AG04450 (cell line): ENCODE measurements around the gene COPG2. TPM values are rescaled to one million over a fixed set of nuclear protein-coding genes. Genes with fewer than 3 reads are reported as not detected.
"Not testable (repeated sequence)": the region's sequence is repeated elsewhere in the genome, so short reads cannot be mapped to it uniquely, and the experiment has no call there.

ENCODE experiments used
- CTCF ChIA-PET: fragments of 300-600, 350-600 bp; formaldehyde crosslinking; extraction: SDS; loops from one replicate; lab custom pipeline; 2022; ENCODE audit warnings: antibody characterized with exemption, inconsistent platforms; lab: Charles Lee
- POLR2A ChIA-PET: fragments of 350-600 bp; formaldehyde crosslinking; extraction: SDS; loops from one replicate; lab custom pipeline; 2021; ENCODE audit warnings: antibody characterized with exemption, inconsistent platforms; lab: Yijun Ruan, JAX
- DNase-seq: peaks from one replicate; pipeline ENCODE4 v3.0.0-alpha.2; 2011; ENCODE audit warnings: low read depth, low spot score
- H3K27ac ChIP-seq: one replicate; pipeline ENCODE4 v1.5.1; 2012; ENCODE audit warnings: low read depth, low read length, control low read depth
- H3K27me3 ChIP-seq: one replicate; pipeline ENCODE4 v1.6.0; 2012; ENCODE audit warnings: low read length; ENCODE audit not compliant: control insufficient read depth, insufficient read depth
- H3K4me3 ChIP-seq: 2 replicates; pipeline ENCODE4 v1.5.1; 2011; ENCODE audit warnings: mild to moderate bottlenecking, low read depth, low read length, control low read depth
- H3K9me3 ChIP-seq: 2 replicates; pipeline ENCODE4 v1.5.1; 2012; ENCODE audit warnings: low read length; ENCODE audit not compliant: control insufficient read depth, insufficient read depth
- CTCF ChIP-seq: IDR thresholded peaks from 2 replicates; pipeline ENCODE4 v1.5.1; 2011; ENCODE audit warnings: low read depth, low read length, control low read depth, inconsistent platforms
- polyA plus RNA-seq: library from polyadenylated mRNA; depleted of rRNA; stranded (reverse); fragments of >200 nt; gene quantifications from 2 replicates; pipeline ENCODE4 v1.2.3, GENCODE V29; 2011

COPG2 gene
- polyA plus RNA-seq, 1 experiment = 40.6 TPM

- no peak overlapping the region for H3K27ac ChIP-seq
- no peak for TF ChIP-seq CTCF
- H3K4me3 ChIP-seq = no peak overlapping the region
- POLR2A ChIA-PET = no interaction called here
- CTCF ChIA-PET = no interaction called here
- H3K9me3 ChIP-seq = no peaks in the 10 kb centered on the region
- no peaks in the 10 kb centered on the region for H3K27me3 ChIP-seq
- no peak for DNase-seq
These were observed 153.1 kb downstream of the COPG2 start for GRCh38 chr7:130515315-130516040.

- Histone ChIP-seq H3K4me3 (no peak overlapping the region), H3K9me3 (no peaks in the 10 kb centered on the region), H3K27me3 (no peaks in the 10 kb centered on the region), H3K27ac (no peak overlapping the region)
- POLR2A ChIA-PET = no interaction called here
- CTCF ChIA-PET = no interaction called here
- TF ChIP-seq CTCF = no peak
- DNase-seq = no peak
These were observed 155.1 kb downstream of the COPG2 start for GRCh38 chr7:130513447-130513846.

- CTCF ChIA-PET = interaction anchor here (0.6 to 0.9 kb wide), 2 partner anchors 246 to 380 kb away, joined by 3 read pairs; no protein-coding TSS in a partner anchor
- POLR2A ChIA-PET, H3K4me3 ChIP-seq, H3K27ac ChIP-seq, H3K9me3 ChIP-seq, DNase-seq, H3K27me3 ChIP-seq: not testable (repeated sequence)
These were observed 156.5 kb downstream of the COPG2 start for GRCh38 chr7:130512038-130512437.

- H3K9me3 ChIP-seq = no peaks in the 10 kb centered on the region
- ChIA-PET CTCF (no interaction called here), POLR2A (no interaction called here)
- no peak for TF ChIP-seq CTCF
- no peak for DNase-seq
- no peaks in the 10 kb centered on the region for H3K27me3 ChIP-seq
- H3K27ac ChIP-seq = no peak overlapping the region
- H3K4me3 ChIP-seq = no peak overlapping the region
These were observed 162.2 kb downstream of the COPG2 start for GRCh38 chr7:130506358-130506757.

- Histone ChIP-seq H3K4me3 (no peak overlapping the region), H3K9me3 (no peaks in the 10 kb centered on the region), H3K27ac (no peak overlapping the region), H3K27me3 (no peaks in the 10 kb centered on the region)
- no peak for TF ChIP-seq CTCF
- no peak for DNase-seq
- POLR2A ChIA-PET = no interaction called here
- CTCF ChIA-PET = no interaction called here
These were observed 162.8 kb downstream of the COPG2 start for GRCh38 chr7:130505753-130506152.
